Liver (tissue), 9 donors: ENCODE measurements around the gene TNS3. TPM values are rescaled to one million over a fixed set of nuclear protein-coding genes. Genes with fewer than 3 reads are reported as not detected.

Experiments
- DNase-seq: peaks from one replicate; pipeline ENCODE4 v3.0.0-alpha.2; 2017; ENCODE audit warnings: low spot score
- H3K27ac ChIP-seq, 2 donors: one replicate each; pipeline ENCODE4 v1.7.0; 2013; ENCODE audit warnings: inconsistent platforms in 2 of 2, low read length in 2 of 2, control low read depth in 1 of 2, low read depth in 1 of 2, mild to moderate bottlenecking in 1 of 2
- H3K27me3 ChIP-seq, 4 donors: one replicate each; pipeline versions ENCODE4 v1.6.1 to v1.7.0; 2013; ENCODE audit warnings: low read length in 3 of 4, inconsistent platforms in 1 of 4, mild to moderate bottlenecking in 1 of 4, moderate library complexity in 1 of 4; ENCODE audit not compliant: control insufficient read depth in 4 of 4, insufficient read depth in 4 of 4
- H3K36me3 ChIP-seq, 4 donors: one replicate each; pipeline versions ENCODE4 v1.6.1 to v1.7.0; 2013; ENCODE audit warnings: low read length in 3 of 4, mild to moderate bottlenecking in 3 of 4, low read depth in 1 of 4, moderate library complexity in 1 of 4; ENCODE audit not compliant: control insufficient read depth in 4 of 4, insufficient read depth in 3 of 4
- H3K4me1 ChIP-seq, 4 donors: one replicate each; pipeline versions ENCODE4 v1.6.1 to v1.7.0; 2013; ENCODE audit warnings: low read length in 3 of 4, mild to moderate bottlenecking in 3 of 4, moderate library complexity in 1 of 4; ENCODE audit not compliant: control insufficient read depth in 4 of 4, insufficient read depth in 4 of 4
- H3K4me3 ChIP-seq, 3 donors: one replicate each; pipeline versions ENCODE4 v1.6.1 to v1.7.0; 2013; ENCODE audit warnings: low read length in 3 of 3, control low read depth in 1 of 3, low read depth in 1 of 3, mild to moderate bottlenecking in 1 of 3
- H3K9ac ChIP-seq, 2 donors: one replicate each; pipeline ENCODE4 v1.7.0; 2013; ENCODE audit warnings: low read length in 2 of 2, mild to moderate bottlenecking in 2 of 2, moderate library complexity in 2 of 2, control low read depth in 1 of 2, low read depth in 1 of 2
- H3K9me3 ChIP-seq, 4 donors: one replicate each; pipeline versions ENCODE4 v1.6.1 to v1.7.0; 2013; ENCODE audit warnings: low read length in 3 of 4; ENCODE audit not compliant: control insufficient read depth in 4 of 4
- ATF3 ChIP-seq: IDR thresholded peaks from 2 replicates; pipeline ENCODE4 v1.6.1; 2016; ENCODE audit warnings: antibody characterized with exemption
- CTCF ChIP-seq: fragments of 150-350 bp; IDR thresholded peaks from 2 replicates; pipeline ENCODE4 v1.5.1; 2017; ENCODE audit warnings: improper control_type of control experiment, low read depth, low read length; ENCODE audit not compliant: missing input control
- HNF4A ChIP-seq, 2 donors: conservative IDR thresholded peaks; 2 replicates each; pipeline ENCODE4 v1.6.1; 2016; ENCODE audit warnings: antibody characterized with exemption in 2 of 2, mild to moderate bottlenecking in 2 of 2
- MAX ChIP-seq: IDR thresholded peaks from 2 replicates; pipeline ENCODE4 v1.6.1; 2016; ENCODE audit warnings: antibody characterized with exemption
- NR2F2 ChIP-seq: IDR thresholded peaks from 2 replicates; pipeline ENCODE4 v1.6.1; 2016; ENCODE audit warnings: antibody characterized with exemption
- RAD21 ChIP-seq, 2 donors: IDR thresholded peaks; 2 replicates each; pipeline ENCODE4 v1.6.1; 2016; ENCODE audit warnings: antibody characterized with exemption in 2 of 2, mild to moderate bottlenecking in 2 of 2
- SP1 ChIP-seq: IDR thresholded peaks from 2 replicates; pipeline ENCODE4 v1.6.1; 2018; ENCODE audit warnings: antibody characterized with exemption, mild to moderate bottlenecking
- YY1 ChIP-seq: IDR thresholded peaks from 2 replicates; pipeline ENCODE4 v1.6.1; 2016; ENCODE audit warnings: antibody characterized with exemption, mild to moderate bottlenecking
- ZBTB33 ChIP-seq: IDR thresholded peaks from 2 replicates; pipeline ENCODE4 v1.6.1; 2016; ENCODE audit warnings: antibody characterized with exemption
- WGBS: extraction: QIAGEN DNeasy Blood & Tissue Kit; methylation state at CpG from one replicate; pipeline ENCODE4 v1.1.7; 2013; 5-methylcytosine and 5-hydroxymethylcytosine counted together
- polyA plus RNA-seq, 2 donors: library from polyadenylated mRNA; stranded (reverse) in 1 of 2; unstranded in 1 of 2; fragments of 200-250 nt in 1 of 2; fragments of >200 nt in 1 of 2; fragmentation: Nextera tagmentation in 1 of 2; extraction: Ambion mirVana in 1 of 2; gene quantifications; one replicate each; pipeline versions ENCODE4 v1.2.1 to v1.2.3, GENCODE V29; 2013 to 2015
- total RNA-seq, 2 donors: library from RNA; depleted of rRNA; stranded (reverse); fragments of >200 nt; gene quantifications; one replicate each; pipeline ENCODE4 v1.2.3, GENCODE V29; 2014
- donor health status: healthy.
- donor health status: healthy.
- donor health status: healthy.
- donor health status: healthy.
- donor health status: healthy.

TNS3 gene
- total RNA-seq (100 to 1,000 TPM in 1 of 2 donors, 10 to 100 TPM in 1; 27.8 to 100 TPM), polyA plus RNA-seq (10 to 100 TPM; 16.8 to 31.2 TPM)

- H3K4me3 ChIP-seq = peak within 1 kb of the TSS; percentile 80 to 89 (median 86)
- TF ChIP-seq MAX = no peak
- peak; percentile 40 for TF ChIP-seq CTCF
- TF ChIP-seq YY1 = peak; percentile 33
- TF ChIP-seq RAD21 (IDR thresholded peaks at IDR 0.05) = peak in 1 of 2 donors; percentile 22
- H3K9ac ChIP-seq = peak within 1 kb of the TSS; percentile 60 to 65
- no peak for DNase-seq
- H3K27me3 ChIP-seq = no peaks in the 10 kb centered on the region
- no peaks in the 10 kb centered on the region for H3K9me3 ChIP-seq
- H3K27ac ChIP-seq = peak within 1 kb of the TSS; percentile 95 to 98
- H3K4me1 ChIP-seq = peaks cover 4 to 35% (median 31%) of the 10 kb centered on the region in 4 donors
- H3K36me3 ChIP-seq = no peaks in the 10 kb centered on the region
- 11% methylated on average over 85 of the region's 85 CpGs for WGBS
Measured at GRCh38 chr7:47581804-47582763, at the start of gene TNS3. Gene TNS3 (minus strand): TSS chr7:47582111. CDS start chr7:47439636, 142,475 bp downstream.

- Histone ChIP-seq H3K36me3 (no peaks in the 10 kb centered on the region), H3K4me1 (peaks cover 0 to 14% (median 7%) of the 10 kb centered on the region in 4 donors), H3K27me3 (no peaks in the 10 kb centered on the region), H3K4me3 (no peak overlapping the region), H3K27ac (no peak overlapping the region), H3K9ac (no peak overlapping the region), H3K9me3 (no peaks in the 10 kb centered on the region)
- no peak for DNase-seq
- 93% methylated on average over 13 of the region's 13 CpGs for WGBS
- TF ChIP-seq ATF3 = no peak
- TF ChIP-seq SP1 = no peak
- no peak for TF ChIP-seq RAD21 (IDR thresholded peaks at IDR 0.05)
- no peak for TF ChIP-seq NR2F2
- no peak for TF ChIP-seq ZBTB33
- TF ChIP-seq HNF4A (conservative IDR thresholded peaks at IDR 0.05) = no peak
- no peak for TF ChIP-seq CTCF
Measured at GRCh38 chr7:47631711-47632110, 49.8 kb upstream of the TNS3 start.
